ENCODE results near the gene RAET1G.

The RAET1G gene

DNA sequence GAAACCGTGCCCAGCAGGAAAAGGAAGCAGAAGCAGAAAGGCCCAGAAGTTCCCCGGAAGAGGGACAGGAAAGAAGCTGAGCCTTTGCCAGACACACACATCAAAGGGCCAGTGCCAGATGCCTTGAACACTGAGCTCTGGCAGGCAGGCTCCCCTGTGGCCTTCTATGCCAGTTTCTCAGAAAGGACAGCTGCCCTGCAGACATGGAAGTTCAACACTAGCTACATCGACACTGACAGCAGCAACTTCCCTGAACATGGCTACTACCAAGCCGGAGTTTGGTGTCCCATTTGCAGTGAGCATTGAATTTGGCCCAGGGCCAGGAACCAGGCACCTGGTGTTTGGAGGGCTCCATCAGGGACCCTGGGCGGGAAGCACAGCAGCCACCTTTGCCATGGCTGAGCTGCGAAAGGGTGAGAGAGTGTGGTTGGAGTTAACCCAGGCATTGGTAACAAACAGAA lies 17.0 kb downstream of the RAET1G start:
- Histone ChIP-seq H3K9ac (ENCODE audit: low read length) (no peak overlapping the region), H3F3A (ENCODE audit: insufficient read depth, low read length) (no peaks in the 10 kb centered on the region), H4K20me1 (ENCODE audit: insufficient read depth, low read length) (no peaks in the 10 kb centered on the region), H2AFZ (ENCODE audit: low read length) (no peak overlapping the region), H3K9me2 (replicated peaks; ENCODE audit: insufficient read depth, low read length) (no peaks in the 10 kb centered on the region), H3K36me3 (replicated peaks; ENCODE audit: insufficient read depth, low read length) (no peaks in the 10 kb centered on the region), H3K79me2 (ENCODE audit: low read length) (no peaks in the 10 kb centered on the region), H3K4me2 (ENCODE audit: low read depth, low read length) (no peak overlapping the region), H3K27ac (ENCODE audit: low read length) (no peak overlapping the region), H3K4me3 (ENCODE audit: low read length) (no peak overlapping the region), H3K4me1 (ENCODE audit: low read length) (no peaks in the 10 kb centered on the region), H3K27me3 (replicated peaks; ENCODE audit: insufficient read depth, low read length) (peaks cover 85% of the 10 kb centered on the region), H3K9me3 (replicated peaks; ENCODE audit: insufficient read depth, low read length) (no peaks in the 10 kb centered on the region)
- DNase-seq: no peak
- TF ChIP-seq EZH2 (optimal IDR thresholded peaks at IDR 0.05; ENCODE audit: low read depth, low read length) (no peak), EZH2phosphoT487 (IDR thresholded peaks at IDR 0.05; ENCODE audit: low read length) (no peak)
- TF ChIP-seq, protein P1, sequence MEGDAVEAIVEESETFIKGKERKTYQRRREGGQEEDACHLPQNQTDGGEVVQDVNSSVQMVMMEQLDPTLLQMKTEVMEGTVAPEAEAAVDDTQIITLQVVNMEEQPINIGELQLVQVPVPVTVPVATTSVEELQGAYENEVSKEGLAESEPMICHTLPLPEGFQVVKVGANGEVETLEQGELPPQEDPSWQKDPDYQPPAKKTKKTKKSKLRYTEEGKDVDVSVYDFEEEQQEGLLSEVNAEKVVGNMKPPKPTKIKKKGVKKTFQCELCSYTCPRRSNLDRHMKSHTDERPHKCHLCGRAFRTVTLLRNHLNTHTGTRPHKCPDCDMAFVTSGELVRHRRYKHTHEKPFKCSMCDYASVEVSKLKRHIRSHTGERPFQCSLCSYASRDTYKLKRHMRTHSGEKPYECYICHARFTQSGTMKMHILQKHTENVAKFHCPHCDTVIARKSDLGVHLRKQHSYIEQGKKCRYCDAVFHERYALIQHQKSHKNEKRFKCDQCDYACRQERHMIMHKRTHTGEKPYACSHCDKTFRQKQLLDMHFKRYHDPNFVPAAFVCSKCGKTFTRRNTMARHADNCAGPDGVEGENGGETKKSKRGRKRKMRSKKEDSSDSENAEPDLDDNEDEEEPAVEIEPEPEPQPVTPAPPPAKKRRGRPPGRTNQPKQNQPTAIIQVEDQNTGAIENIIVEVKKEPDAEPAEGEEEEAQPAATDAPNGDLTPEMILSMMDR (IDR thresholded peaks at IDR 0.05; ENCODE audit: low read length): no peak

DNA sequence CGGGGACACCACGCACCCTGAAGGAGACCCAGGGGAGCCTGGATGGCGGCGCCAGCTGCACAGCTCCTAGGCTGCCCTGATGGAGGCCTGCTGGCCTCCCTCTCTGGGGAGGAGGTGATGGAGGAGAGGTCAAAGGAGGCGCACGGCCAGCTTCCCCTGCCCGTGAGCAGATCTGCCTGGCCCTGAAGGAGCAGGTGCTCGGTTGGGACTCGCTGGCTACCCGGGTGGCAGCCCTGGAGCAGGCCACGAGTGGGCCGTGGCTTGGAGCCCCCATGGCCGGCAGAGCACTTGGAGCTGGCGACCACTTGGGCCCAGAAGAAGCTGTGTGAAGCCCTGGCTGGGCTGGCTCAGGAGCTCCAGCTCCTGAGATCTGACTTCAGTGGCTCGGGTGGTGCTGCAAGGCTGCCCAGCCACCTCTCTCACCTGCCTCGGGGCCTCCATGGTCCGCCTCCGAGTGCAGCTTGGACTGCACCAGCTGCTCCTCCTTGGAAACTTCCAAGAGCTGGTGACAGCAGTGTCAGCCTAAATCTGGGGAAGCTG lies 17.5 kb downstream of the RAET1G start:
- Histone ChIP-seq H3K9me2 (replicated peaks; ENCODE audit: insufficient read depth, low read length) (no peaks in the 10 kb centered on the region), H3K27me3 (replicated peaks; ENCODE audit: insufficient read depth, low read length) (peaks cover 90% of the 10 kb centered on the region), H3K36me3 (replicated peaks; ENCODE audit: insufficient read depth, low read length) (no peaks in the 10 kb centered on the region), H3K4me2 (ENCODE audit: low read depth, low read length) (no peak overlapping the region), H3K9me3 (replicated peaks; ENCODE audit: insufficient read depth, low read length) (no peaks in the 10 kb centered on the region), H4K20me1 (ENCODE audit: insufficient read depth, low read length) (no peaks in the 10 kb centered on the region), H3K79me2 (ENCODE audit: low read length) (no peaks in the 10 kb centered on the region), H3K4me1 (ENCODE audit: low read length) (no peaks in the 10 kb centered on the region), H3K9ac (ENCODE audit: low read length) (no peak overlapping the region), H3F3A (ENCODE audit: insufficient read depth, low read length) (no peaks in the 10 kb centered on the region), H2AFZ (ENCODE audit: low read length) (no peak overlapping the region), H3K27ac (ENCODE audit: low read length) (no peak overlapping the region), H3K4me3 (ENCODE audit: low read length) (no peak overlapping the region)
- DNase-seq: no peak
- no peak for TF ChIP-seq EZH2phosphoT487 (IDR thresholded peaks at IDR 0.05; ENCODE audit: low read length)
- no peak for TF ChIP-seq EZH2 (optimal IDR thresholded peaks at IDR 0.05; ENCODE audit: low read depth, low read length)
- TF ChIP-seq, protein P1 (IDR thresholded peaks at IDR 0.05; ENCODE audit: low read length): no peak

DNA sequence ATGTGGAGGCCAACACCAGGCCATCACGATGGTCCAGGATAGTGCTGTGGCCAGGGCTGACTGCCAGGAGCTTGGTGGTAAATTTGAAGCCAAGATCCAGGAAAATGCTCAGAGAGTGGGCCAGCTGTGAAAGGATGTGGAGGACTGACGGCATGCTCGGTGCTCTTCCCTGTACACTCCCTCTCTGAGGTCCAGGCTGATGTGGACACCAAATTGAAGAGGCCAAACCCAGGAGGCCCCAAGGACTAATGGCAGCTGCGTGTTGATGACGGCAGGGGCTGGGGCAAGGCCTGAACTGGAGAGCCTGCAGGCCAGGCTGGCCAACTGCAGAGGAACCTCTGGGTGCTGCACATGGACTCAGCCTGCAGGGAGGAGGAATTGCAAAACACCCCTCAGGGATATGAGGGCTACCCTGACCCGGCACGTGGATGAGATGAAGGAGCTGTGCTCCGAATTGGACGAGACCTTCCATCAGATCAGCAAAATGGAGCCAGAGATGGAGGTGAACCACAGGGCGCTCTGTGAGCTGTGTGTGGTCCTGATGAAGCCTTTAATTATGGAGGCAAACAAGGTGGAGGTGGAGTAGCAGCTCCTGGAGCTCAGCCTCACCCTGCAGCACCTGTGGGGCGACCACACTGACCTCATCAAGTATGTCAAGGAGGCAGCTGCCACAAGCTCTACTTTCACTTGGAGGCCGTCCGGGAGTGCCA lies 18.1 kb downstream of the RAET1G start:
- no peaks in the 10 kb centered on the region for H4K20me1 ChIP-seq (ENCODE audit: insufficient read depth, low read length)
- no peaks in the 10 kb centered on the region for H3K79me2 ChIP-seq (ENCODE audit: low read length)
- no peak overlapping the region for H3K27ac ChIP-seq (ENCODE audit: low read length)
- no peaks in the 10 kb centered on the region for H3K36me3 ChIP-seq (replicated peaks; ENCODE audit: insufficient read depth, low read length)
- no peaks in the 10 kb centered on the region for H3K9me2 ChIP-seq (replicated peaks; ENCODE audit: insufficient read depth, low read length)
- peaks cover 94% of the 10 kb centered on the region for H3K27me3 ChIP-seq (replicated peaks; ENCODE audit: insufficient read depth, low read length)
- no peak overlapping the region for H3K4me2 ChIP-seq (ENCODE audit: low read depth, low read length)
- H3F3A ChIP-seq (ENCODE audit: insufficient read depth, low read length): no peaks in the 10 kb centered on the region
- no peaks in the 10 kb centered on the region for H3K9me3 ChIP-seq (replicated peaks; ENCODE audit: insufficient read depth, low read length)
- no peak overlapping the region for H3K9ac ChIP-seq (ENCODE audit: low read length)
- H2AFZ ChIP-seq (ENCODE audit: low read length): no peak overlapping the region
- DNase-seq: no peak
- no peak for TF ChIP-seq EZH2 (optimal IDR thresholded peaks at IDR 0.05; ENCODE audit: low read depth, low read length)
- no peak for TF ChIP-seq EZH2phosphoT487 (IDR thresholded peaks at IDR 0.05; ENCODE audit: low read length)
- TF ChIP-seq, protein P1 (IDR thresholded peaks at IDR 0.05; ENCODE audit: low read length): no peak
- no peaks in the 10 kb centered on the region for H3K4me1 ChIP-seq (ENCODE audit: low read length)
- no peak overlapping the region for H3K4me3 ChIP-seq (ENCODE audit: low read length)

Measured in MM.1S (cell line).